GM21381 (cell line): Measurements from ENCODE around the gene ZMYM4.
"Not testable (repeated sequence)": the region's sequence is repeated elsewhere in the genome, so short reads cannot be mapped to it uniquely, and the experiment has no call there.

ENCODE experiments used
- ATAC-seq: cut with Tn5 transposase; IDR thresholded peaks from one replicate; pipeline ENCODE4 v1.9.1; 2021; ENCODE audit warnings: mild to moderate bottlenecking, moderate library complexity; ENCODE audit not compliant: unreplicated experiment

ZMYM4 gene

DNA sequence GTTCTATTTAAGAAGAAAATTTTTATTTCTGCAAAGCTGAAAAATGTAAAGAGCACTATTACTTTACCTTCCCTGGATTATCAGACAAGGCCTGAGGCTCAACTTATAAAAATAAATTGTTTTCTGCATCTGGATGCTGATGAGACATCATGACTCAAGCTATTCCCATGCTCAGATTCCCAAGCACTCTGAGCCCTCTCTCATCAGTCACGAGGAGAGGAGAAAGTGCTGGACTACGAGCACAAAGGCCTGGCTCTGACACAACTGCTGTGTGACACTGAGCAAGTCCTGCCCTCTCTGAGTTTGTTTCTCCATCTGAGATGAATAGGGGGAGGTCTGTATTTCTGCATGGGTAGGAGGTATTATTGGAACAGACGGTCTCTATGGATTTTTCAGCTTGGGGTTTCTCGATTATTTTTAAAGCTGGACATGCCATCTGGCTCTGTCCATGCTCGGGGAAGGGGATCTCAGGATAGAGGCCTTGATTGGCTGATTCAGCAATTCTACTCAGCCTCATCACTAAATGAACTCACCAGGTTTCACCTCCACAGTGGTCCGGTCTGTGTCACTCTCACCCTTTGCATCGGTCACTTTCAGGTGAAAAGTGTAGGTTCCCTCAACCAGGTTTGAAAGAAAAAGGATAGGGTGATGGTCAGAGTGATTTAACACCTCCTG lies 181.0 kb downstream of the ZMYM4 start:
- ATAC-seq: no peak

DNA sequence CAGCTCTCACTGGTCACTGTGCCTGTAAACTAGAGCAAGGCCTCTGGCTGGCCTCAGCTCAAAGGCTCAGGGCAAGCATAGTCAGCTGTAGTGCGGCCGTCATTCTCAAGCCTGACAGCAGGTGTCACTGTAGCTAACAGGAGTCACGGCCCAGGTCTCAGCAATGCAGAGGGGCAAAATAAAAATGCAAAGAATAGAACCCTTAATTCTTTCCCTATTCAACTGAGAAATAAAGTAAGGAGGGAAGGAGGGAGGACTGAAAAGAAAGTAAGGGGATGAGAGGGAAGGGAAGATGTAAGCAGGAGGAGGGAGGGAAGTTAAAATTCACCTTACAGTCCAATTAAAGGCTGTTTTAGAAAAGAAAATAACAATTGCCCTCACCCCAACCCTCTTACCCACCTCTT lies 182.6 kb downstream of the ZMYM4 start:
- ATAC-seq: no peak

DNA sequence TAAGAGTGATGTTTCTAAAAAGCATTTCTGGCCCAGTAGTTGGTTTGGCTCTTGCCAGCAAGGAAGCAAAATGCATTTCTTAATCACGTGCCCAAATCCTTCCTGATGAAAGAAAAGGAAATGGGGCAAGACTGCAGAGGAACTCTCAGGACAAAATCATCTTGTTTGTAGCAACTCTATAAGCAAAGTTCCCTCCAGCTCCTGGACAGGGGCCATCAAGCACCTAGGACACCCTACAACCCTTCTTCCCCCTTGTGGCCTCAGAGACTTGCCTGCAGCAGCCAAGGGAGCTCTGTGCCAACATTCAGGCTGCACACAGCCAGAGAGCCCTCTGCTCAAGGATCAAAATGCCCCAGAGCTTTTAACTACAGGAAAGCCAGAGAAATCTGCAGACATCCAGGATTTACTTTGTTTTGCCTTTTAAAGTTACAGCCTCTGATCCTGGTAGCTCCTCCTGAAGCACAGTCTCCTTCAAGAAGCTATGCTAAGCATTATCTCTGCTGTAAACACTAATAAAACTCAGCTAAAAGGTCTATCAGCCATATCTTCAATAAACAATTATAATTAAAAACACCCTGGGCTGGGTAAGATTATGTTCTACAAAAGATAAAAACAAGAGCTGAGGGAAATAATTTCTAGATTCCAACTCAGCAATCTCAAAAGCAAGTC lies 183.7 kb downstream of the ZMYM4 start:
- no peak for ATAC-seq

DNA sequence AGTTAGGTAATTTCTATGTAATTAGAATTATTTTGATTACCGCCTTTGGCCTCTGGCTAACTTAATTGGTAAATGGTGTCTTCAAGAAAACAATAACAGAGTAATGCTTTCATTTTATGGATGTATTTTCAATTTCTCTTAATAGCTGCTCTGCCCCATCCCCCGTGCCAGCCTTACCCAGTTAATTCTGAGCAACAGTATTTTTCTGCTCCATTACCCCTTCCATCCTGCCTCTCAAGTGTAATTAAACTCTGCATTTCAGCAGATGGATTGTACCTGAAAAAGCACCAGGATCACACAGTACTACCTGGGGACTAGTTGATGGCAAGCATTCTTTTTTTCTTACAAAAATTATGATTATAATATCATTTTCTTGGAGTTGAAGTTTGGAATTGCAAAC lies 184.5 kb downstream of the ZMYM4 start:
- no peak for ATAC-seq

DNA sequence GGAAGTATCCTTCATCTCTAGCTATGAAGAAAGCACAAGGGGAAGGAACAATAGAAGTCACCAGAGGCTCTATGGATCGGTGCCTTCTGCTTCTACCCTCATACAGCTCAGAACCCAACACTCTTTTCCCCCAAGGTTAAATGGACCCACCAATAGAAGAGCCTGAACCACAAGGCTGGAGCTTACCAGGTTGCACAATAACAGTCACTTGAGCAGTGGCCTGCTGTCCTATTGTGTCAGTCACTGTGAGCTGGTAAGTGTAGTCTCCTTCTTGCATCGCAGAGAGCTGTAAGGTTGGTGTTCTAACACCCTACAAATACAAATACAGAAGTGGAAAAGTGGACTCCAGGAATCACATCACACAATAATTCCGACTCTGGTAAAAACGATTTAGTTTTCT lies 185.7 kb downstream of the ZMYM4 start:
- no peak for ATAC-seq

DNA sequence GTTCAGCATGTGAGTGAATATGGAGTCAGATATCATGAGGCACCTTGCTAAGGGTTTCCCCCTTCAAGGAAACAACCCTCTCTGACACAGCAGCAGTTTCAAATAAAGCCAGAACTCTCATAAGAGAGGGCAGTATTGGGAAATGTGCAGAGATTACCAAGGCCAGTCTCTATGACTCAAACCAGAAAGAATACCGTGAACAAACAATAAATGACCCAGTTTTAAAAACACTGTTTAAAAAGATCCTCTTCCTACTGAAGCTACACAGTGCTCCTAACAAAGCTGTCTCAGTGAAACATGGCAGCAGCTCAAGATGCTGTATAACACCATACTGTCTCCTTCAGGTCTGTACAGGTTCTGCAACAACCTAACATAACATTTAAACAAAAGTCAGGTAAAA lies 186.1 kb downstream of the ZMYM4 start:
- ATAC-seq: no peak

DNA sequence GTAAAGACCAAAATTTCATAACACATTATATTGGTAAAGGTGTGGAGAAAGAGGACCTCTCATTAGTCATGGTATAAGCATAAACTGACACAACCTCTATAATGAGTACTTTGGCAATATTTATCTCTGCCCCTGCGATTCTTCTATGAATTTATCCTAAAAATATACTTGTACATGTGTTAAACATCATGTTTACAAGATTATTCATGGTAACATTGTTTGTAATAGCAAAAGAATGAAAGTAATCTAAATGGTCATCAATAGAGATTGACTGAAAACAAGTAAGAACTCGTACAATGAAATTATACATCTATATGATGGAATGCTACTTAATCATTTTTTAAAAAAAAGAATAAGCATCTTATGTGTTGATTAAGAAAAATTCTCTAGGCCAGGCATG lies 192.3 kb downstream of the ZMYM4 start:
- no peak for ATAC-seq

DNA sequence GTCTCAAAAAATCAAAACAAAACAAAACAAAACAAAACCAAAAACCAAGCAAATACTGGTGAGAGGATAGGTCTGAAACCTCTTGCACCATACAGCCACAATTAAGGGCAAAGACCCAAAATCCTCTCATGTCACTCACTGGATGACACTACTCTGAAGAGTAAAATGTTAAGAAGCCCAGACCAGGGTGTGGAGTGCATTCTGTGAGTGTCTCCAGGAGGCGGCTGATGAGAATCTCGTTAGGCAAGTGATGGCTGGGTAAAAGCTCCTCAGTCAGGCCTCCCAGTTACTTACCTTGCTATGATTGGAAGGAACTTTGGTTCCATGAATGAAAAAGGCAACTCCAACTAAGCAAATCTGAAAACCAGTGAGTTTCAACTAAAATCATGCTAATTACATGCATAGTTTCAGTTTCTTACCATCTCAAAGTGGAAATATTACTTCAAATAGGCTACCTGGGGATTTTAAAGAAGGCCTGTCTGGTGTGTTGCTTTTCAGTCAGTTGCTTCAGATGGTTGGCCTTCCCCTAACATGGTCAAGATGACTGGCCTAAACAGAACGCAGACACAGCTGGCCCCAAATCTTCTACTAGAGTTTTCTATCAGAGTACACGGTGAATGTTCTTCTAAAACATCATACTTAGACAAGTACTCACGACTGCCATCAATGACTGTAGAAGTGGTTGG lies 193.6 kb downstream of the ZMYM4 start:
- no peak for ATAC-seq

DNA sequence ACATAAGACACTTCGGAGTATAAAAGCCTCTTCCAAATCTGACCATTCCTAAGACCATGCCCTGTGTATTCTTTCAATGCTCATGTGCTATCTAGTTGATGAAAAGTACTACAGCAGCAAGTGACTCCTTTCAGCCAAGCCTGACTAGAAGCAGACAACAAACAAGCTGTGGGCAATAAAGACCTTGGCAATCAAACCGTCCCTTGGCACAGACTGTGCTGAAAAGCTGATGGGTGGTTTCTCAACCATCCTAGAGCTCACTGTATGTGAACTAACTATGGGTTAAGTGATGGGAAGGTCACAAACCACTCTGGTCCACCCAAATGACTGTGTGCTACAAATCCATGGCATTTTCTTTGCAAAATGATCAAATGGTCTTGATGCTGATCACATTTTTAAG lies 194.7 kb downstream of the ZMYM4 start:
- ATAC-seq: no peak

DNA sequence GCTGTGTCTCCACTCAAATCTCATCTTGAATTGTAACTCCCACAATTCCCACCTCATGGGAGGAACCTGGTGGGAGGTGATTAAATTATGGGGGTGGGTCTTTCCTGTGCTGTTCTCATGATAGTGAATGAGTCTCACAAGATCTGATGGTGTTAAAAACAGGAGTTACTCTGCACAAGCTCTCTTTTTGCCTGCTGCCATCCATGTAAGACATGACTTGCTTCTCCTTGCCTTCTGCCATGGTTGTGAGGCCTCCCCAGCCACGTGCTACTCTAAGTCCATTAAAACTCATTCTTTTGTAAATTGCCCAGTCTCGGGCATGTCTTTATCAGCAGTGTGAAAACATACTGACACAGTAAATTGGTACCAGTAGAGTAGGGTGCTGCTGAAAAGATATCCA lies 195.2 kb downstream of the ZMYM4 start:
- ATAC-seq: not testable (repeated sequence)

DNA sequence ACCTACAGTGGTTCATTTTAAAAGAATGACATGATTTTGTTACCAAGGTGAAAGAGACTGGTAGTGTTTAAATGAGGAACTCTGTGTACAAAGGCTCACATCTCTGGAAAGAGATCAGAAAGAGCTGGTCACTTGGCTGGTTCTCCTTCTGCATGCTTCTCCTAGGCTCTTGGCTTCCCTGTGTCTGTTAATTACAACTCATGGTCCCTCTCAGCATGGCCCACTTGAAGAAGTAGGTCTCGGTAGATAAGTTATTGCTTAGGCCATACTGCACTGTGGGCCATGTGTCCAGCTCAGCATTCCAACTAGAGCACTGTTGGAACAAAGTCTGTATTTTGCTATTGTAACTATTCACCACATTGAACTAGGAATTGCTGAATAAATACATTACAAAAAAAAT lies 197.6 kb downstream of the ZMYM4 start:
- no peak for ATAC-seq

DNA sequence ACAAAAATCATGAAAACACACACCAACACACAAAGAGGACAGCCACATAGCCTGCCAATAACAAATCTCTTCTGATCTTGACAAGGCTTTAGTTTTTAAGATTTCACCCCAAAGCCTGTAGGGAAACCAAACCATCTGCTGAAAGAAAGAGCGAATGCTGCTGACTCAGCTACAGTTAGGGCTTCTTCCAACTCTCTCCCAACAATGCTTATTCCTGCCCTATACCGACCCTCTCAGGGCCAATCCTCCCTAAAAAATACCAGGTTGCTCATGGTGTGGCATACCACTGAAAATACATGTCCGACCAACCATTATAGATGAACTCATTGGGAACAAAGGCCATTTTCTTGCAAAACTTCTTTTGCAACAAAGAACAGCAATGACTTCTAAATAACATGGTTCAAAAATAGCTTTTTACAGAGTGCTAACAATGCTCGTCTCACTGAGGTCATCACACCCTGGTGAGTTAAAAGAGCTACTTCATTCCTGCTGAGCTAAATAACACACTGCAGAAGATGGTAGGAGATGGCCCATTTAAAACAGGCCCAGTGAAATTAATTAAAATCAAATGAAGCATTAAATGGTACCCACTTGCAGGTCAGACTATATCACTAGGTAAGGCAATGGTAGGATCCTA lies 202.6 kb downstream of the ZMYM4 start:
- ATAC-seq: no peak
